Psoas muscle (tissue), 8 donors: Measurements from ENCODE around the gene EPX. TPM values are rescaled to one million over a fixed set of nuclear protein-coding genes. Genes with fewer than 3 reads are reported as not detected.

Experiments
- ATAC-seq, 4 donors: fragments of 200-7000 bp; cut with Tn5 transposase; one replicate each; pipeline ENCODE4 v1.9.1; 2020; ENCODE audit warnings: moderate library complexity in 3 of 4, mild to moderate bottlenecking in 2 of 4
- DNase-seq, 2 donors: peaks; one replicate each; pipeline ENCODE4 v3.0.0-alpha.2; 2020
- H3K27ac ChIP-seq: fragments of 200-600 bp; one replicate; pipeline ENCODE4 v1.8.0; 2022
- H3K27me3 ChIP-seq, 3 donors: fragments of 200-600 bp in 1 of 3; one replicate each; pipeline versions ENCODE4 v1.6.1 to v1.8.0; 2013 to 2022; ENCODE audit warnings: low read length in 2 of 3, mild to moderate bottlenecking in 2 of 3, moderate library complexity in 1 of 3; ENCODE audit not compliant: insufficient read depth in 3 of 3
- H3K36me3 ChIP-seq, 2 donors: fragments of 200-600 bp in 1 of 2; one replicate each; pipeline versions ENCODE4 v1.6.1 to v1.8.0; 2013 to 2022; ENCODE audit warnings: low read depth in 1 of 2, mild to moderate bottlenecking in 1 of 2, moderate library complexity in 1 of 2; ENCODE audit not compliant: insufficient read depth in 1 of 2
- H3K4me1 ChIP-seq: fragments of 200-600 bp; one replicate; pipeline ENCODE4 v1.8.0; 2022
- H3K4me3 ChIP-seq: fragments of 200-600 bp; one replicate; pipeline ENCODE4 v1.8.0; 2022; ENCODE audit warnings: mild to moderate bottlenecking
- H3K9me3 ChIP-seq: fragments of 200-600 bp; one replicate; pipeline ENCODE4 v1.8.0; 2022
- WGBS, 3 donors: extraction: QIAGEN DNeasy Blood & Tissue Kit; methylation state at CpG; one replicate each; pipeline versions ENCODE4 v1.1.6 to v1.1.7; 2013; 5-methylcytosine and 5-hydroxymethylcytosine counted together
- intact Hi-C, 2 donors: fragments of 100-400 bp; cut with DNase I; formaldehyde crosslinking; loops; one replicate each; pipeline versions ENCODE4 v1.11.0 to v1.14.2; 2022
- polyA plus RNA-seq, 3 donors: library from polyadenylated mRNA; stranded (reverse); fragments of 200-250 nt; gene quantifications; one replicate each; pipeline ENCODE4 v1.2.3, GENCODE V29; 2013
- total RNA-seq, 4 donors: library from RNA; stranded (reverse); fragmentation: NEBNext Ultra II Directional in 2 of 4; extraction: Animal tissue kit (Norgen Biotek cat#: 25700) in 2 of 4; gene quantifications; one replicate each; pipeline versions ENCODE4 v1.2.1 to v1.2.4, GENCODE V29; 2021 to 2023
- TF ChIP-seq, protein P1 (sequence below): fragments of 200-600 bp; IDR thresholded peaks from one replicate; pipeline ENCODE4 v1.8.0; 2022; ENCODE audit warnings: antibody characterized with exemption
- donor health status: healthy with polysubstance abuse.
- donor health status: DM: no; HTN: no; CAD: no; lungs with moderate emphysema.
- donor health status: Bipolar disorder and iron deficiency.
- donor health status: healthy.
- donor health status: DM: yes; HTN: yes; CAD: no.
- donor health status: DM: no; HTN: no; CAD: no.
- donor health status: DM: no; HTN: no; CAD: no.
- donor health status: DM: yes; HTN: yes; CAD: no.

The EPX gene
- total and polyA plus RNA-seq, 7 donors = 0.12 TPM; not detected in 6

DNA sequence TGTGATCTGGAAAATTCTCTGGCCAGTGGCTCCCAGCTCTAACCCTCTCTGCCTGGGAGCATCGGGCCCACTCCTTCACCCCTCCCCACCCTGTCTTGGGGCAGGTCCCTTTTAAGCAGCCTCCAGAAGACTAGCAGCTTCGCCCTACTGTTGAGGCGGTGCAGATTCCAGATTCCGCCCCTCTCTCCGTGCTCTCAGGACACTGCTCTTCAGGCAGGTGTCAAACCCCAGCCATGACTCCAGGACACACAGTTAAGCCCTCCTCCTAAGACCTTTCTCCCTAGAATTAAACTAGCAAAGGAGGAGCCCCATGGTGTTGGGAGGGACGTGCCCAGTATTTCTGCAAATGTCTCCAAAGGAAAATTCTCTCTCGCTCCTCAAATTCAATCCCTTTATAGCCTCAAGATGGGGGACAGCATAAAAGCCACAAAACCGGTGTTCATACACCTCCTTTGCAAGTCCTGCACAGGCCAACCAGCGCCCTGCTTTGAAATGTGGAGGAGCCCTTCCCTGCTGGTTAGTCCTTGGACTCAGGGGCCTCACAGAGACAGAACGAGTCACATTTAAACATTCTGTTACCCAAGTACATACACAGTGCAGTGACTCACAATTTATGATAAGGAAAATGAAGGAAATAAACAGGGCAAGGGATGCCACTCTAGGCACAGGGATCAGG, 53.0 kb downstream of the EPX start:
- no peak for ATAC-seq
- TF ChIP-seq, protein P1, sequence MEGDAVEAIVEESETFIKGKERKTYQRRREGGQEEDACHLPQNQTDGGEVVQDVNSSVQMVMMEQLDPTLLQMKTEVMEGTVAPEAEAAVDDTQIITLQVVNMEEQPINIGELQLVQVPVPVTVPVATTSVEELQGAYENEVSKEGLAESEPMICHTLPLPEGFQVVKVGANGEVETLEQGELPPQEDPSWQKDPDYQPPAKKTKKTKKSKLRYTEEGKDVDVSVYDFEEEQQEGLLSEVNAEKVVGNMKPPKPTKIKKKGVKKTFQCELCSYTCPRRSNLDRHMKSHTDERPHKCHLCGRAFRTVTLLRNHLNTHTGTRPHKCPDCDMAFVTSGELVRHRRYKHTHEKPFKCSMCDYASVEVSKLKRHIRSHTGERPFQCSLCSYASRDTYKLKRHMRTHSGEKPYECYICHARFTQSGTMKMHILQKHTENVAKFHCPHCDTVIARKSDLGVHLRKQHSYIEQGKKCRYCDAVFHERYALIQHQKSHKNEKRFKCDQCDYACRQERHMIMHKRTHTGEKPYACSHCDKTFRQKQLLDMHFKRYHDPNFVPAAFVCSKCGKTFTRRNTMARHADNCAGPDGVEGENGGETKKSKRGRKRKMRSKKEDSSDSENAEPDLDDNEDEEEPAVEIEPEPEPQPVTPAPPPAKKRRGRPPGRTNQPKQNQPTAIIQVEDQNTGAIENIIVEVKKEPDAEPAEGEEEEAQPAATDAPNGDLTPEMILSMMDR = no peak
- Histone ChIP-seq H3K27ac (no peak overlapping the region), H3K27me3 (peaks cover 0 to 36% (median 5%) of the 10 kb centered on the region in 3 donors), H3K4me1 (peaks cover 8% of the 10 kb centered on the region), H3K9me3 (no peaks in the 10 kb centered on the region), H3K4me3 (no peak overlapping the region), H3K36me3 (no peaks in the 10 kb centered on the region)
- 44 to 57% (median 52%) methylated on average over 10 of the region's 10 CpGs for WGBS, 3 donors
- no peak for DNase-seq
- intact Hi-C loops = no loop called here

DNA sequence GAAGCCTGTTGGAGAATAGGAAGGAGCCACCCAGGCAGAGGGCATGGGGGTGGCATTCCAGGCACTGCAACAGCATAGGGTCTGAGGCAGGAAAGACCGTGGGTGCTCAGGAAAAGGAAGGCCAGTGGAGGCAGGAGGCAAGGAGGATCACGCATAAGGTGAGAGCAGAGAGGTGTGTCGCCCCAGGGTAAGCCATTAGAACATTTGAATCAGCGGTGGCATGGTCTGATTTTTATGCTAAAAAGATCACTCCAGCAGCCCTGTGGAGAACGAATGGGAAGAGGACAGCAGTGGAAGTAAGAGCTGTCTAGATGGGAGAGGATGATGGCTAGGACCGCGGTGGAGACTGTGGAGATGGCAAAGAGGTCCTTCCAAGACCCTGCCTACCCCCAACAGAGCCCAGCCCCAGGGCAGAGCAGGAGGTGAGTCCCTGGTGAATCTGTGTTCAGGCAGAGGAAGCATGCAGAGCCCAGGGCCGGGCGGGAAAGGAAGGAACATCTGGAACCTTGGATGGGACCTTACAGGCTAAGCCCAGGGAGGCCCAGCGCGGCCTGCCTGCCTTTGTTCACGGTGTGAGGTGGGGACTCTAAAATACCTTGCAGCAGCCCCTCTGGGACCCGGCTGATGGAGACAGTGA, 53.7 kb downstream of the EPX start:
- Histone ChIP-seq H3K27ac (no peak overlapping the region), H3K9me3 (no peaks in the 10 kb centered on the region), H3K4me3 (no peak overlapping the region), H3K36me3 (no peaks in the 10 kb centered on the region), H3K4me1 (peaks cover 8% of the 10 kb centered on the region), H3K27me3 (peaks cover 0 to 34% (median 5%) of the 10 kb centered on the region in 3 donors)
- TF ChIP-seq, protein P1 = no peak
- 75 to 79% (median 76%) methylated on average over 13 of the region's 13 CpGs for WGBS, 3 donors
- ATAC-seq = no peak
- intact Hi-C loops = no loop called here
- no peak for DNase-seq

DNA sequence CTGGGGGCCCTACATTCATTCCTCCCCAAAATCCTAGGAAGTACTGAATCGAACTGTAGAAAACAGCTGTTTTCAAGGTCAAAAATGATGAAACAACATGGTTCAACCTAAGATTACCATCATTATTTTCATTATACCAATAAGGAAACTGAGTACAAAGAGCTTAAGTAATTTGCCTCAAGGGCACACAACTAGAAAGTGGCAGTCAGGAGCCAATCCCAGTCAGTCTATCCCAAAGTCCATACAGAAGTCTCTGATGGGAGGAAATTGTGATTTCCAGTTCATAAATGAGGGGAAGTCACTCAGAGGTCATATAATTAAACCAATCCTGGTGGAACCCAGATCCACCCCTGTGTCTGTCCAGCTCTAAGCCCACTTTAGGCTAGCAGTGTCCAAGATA, 54.3 kb downstream of the EPX start:
- H3K36me3 ChIP-seq = no peaks in the 10 kb centered on the region
- DNase-seq (no peak), ATAC-seq (no peak)
- H3K27ac ChIP-seq = no peak overlapping the region
- WGBS, 3 donors = 58 to 82% (median 74%) methylated on average over 1 of the region's 1 CpG
- peaks cover 0 to 29% (median 5%) of the 10 kb centered on the region in 3 donors for H3K27me3 ChIP-seq
- H3K9me3 ChIP-seq = no peaks in the 10 kb centered on the region
- intact Hi-C loops = no loop called here
- no peak overlapping the region for H3K4me3 ChIP-seq
- TF ChIP-seq, protein P1 = no peak
- peaks cover 8% of the 10 kb centered on the region for H3K4me1 ChIP-seq

DNA sequence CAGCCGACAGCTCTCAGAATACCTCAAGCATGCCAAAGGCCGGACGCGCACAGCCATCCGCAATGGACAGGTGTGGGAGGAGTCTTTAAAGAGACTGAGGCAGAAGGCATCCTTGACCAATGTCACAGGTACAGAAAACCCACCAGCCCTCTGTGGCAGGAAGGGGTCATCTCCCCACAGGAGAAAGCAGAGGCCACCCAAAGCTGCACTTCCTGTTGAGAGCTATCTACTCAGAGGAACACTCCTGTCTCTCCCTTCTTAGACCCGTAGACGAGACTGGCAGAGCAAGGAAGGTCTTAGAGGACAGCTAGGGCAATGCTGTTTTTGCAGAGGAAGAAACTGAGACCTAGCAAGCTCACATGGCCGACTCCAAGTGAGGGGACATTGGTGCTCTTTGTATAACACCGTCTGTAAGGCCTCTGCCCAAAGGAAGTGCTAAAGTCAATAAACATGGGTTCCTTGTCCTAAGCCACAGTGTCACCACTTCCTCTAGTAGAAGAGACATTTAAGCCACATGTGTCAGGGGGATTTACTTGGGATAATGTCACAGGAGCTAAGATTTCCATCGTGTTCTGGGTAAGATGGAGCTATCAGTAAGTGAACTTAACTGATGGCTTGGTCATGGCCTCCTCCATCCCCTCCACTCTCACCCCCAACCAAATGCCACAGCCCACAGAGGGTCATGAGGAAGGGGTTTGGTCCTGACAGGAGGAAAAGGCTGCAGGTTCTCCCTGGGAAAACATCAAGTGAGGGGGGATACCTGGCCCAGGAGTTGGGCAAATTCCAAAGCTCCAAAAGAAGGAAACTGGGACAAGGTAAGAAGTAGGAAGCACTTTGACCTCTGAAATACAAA, 55.2 kb downstream of the EPX start:
- no peak overlapping the region for H3K4me3 ChIP-seq
- ATAC-seq = no peak
- no peaks in the 10 kb centered on the region for H3K36me3 ChIP-seq
- TF ChIP-seq, protein P1 = no peak
- H3K27ac ChIP-seq = no peak overlapping the region
- H3K27me3 ChIP-seq = peaks cover 0 to 21% (median 5%) of the 10 kb centered on the region in 3 donors
- H3K9me3 ChIP-seq = no peaks in the 10 kb centered on the region
- 74 to 77% (median 77%) methylated on average over 10 of the region's 10 CpGs for WGBS, 3 donors
- peaks cover 8% of the 10 kb centered on the region for H3K4me1 ChIP-seq
- DNase-seq = no peak
- intact Hi-C loops = loop anchor here in 1 of 2 donors (2.0 kb wide), 1 partner anchor 169 kb away; the partner anchor contains the start of gene RNF43
